ENCODE data around the gene VAPB. TPM values are rescaled to one million over a fixed set of nuclear protein-coding genes. Genes with fewer than 3 reads are reported as not detected.

Gene VAPB
- polyA plus RNA-seq, 1 donor (not counting 4 experiments of a cell fraction or from before 2014, with no cell fraction given) = 38.0 TPM

DNA sequence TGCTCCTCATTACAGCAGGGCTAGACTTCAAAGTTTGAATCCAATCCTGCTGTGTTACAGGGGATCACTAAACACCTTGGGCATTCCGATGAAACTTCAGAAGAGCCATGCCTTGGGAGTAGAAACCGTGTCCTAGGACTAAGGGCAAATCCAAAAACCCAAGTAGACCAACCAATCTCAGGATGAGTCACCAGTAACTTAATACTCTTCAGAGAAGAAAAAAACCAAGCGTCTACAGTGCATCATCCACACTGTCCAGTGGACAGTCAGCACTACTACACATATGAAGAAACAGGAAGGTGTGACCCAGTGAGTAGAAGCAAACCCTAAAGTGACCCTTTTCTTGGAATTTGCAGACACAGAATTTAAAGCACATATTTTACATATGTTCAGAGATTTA lies 39.5 kb upstream of the VAPB start:
- no peak overlapping the region for H3K4me3 ChIP-seq (ENCODE audit: control insufficient read depth in 2 of 3, extremely low read depth in 1 of 3, insufficient read depth in 2 of 3, low read depth in 1 of 3, low read length in 3 of 3)
- H3K4me1 ChIP-seq (ENCODE audit: control insufficient read depth, extremely low read depth, insufficient read depth, low read length) = peaks cover 5% of the 10 kb centered on the region
- no peak overlapping the region for H2AFZ ChIP-seq (ENCODE audit: control insufficient read depth, low read length)
- FAIRE-seq (no peak), DNase-seq (ENCODE audit: low read depth, low spot score) (no peak)
- no peak overlapping the region for H3K27ac ChIP-seq (ENCODE audit: control insufficient read depth, insufficient read depth, low read length)
- H3K9me3 ChIP-seq (ENCODE audit: control insufficient read depth, low read depth, low read length) = no peaks in the 10 kb centered on the region
- no peaks in the 10 kb centered on the region for H3K27me3 ChIP-seq (ENCODE audit: control insufficient read depth, extremely low read depth, insufficient read depth, low read length)
- TF ChIP-seq EZH2 (IDR thresholded peaks at IDR 0.05; ENCODE audit: low read length) = no peak
- TF ChIP-seq, protein P1, sequence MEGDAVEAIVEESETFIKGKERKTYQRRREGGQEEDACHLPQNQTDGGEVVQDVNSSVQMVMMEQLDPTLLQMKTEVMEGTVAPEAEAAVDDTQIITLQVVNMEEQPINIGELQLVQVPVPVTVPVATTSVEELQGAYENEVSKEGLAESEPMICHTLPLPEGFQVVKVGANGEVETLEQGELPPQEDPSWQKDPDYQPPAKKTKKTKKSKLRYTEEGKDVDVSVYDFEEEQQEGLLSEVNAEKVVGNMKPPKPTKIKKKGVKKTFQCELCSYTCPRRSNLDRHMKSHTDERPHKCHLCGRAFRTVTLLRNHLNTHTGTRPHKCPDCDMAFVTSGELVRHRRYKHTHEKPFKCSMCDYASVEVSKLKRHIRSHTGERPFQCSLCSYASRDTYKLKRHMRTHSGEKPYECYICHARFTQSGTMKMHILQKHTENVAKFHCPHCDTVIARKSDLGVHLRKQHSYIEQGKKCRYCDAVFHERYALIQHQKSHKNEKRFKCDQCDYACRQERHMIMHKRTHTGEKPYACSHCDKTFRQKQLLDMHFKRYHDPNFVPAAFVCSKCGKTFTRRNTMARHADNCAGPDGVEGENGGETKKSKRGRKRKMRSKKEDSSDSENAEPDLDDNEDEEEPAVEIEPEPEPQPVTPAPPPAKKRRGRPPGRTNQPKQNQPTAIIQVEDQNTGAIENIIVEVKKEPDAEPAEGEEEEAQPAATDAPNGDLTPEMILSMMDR (optimal IDR thresholded peaks at IDR 0.05 in 1 of 3, IDR thresholded peaks at IDR 0.05 in 1 of 3, conservative IDR thresholded peaks at IDR 0.05 in 1 of 3; ENCODE audit: extremely low read depth in 1 of 3, insufficient read depth in 2 of 3, low read length in 3 of 3) = no peak
- H3K79me2 ChIP-seq (ENCODE audit: control insufficient read depth, insufficient read depth, low read length) = peaks cover 25% of the 10 kb centered on the region
- dilution Hi-C loops (cut with MboI; ENCODE audit: extremely low pct_ligation_motif_present, low sequenced_read_pairs) = no loop called here
- H4K20me1 ChIP-seq (ENCODE audit: control insufficient read depth, extremely low read depth, insufficient read depth, low read length) = no peaks in the 10 kb centered on the region
- H3K36me3 ChIP-seq (ENCODE audit: control insufficient read depth in 2 of 2, extremely low read depth in 1 of 2, insufficient read depth in 2 of 2, low read length in 2 of 2) = peaks cover 17 to 23% of the 10 kb centered on the region in 2 experiments
- H3K4me2 ChIP-seq (ENCODE audit: control insufficient read depth, extremely low read depth, insufficient read depth, low read depth, low read length) = no peak overlapping the region
- no peaks in the 10 kb centered on the region for H3K9me1 ChIP-seq (ENCODE audit: control insufficient read depth, extremely low read depth, insufficient read depth, low read length)
- no peak overlapping the region for H3K9ac ChIP-seq (ENCODE audit: control insufficient read depth, extremely low read depth, insufficient read depth, low read length)

DNA sequence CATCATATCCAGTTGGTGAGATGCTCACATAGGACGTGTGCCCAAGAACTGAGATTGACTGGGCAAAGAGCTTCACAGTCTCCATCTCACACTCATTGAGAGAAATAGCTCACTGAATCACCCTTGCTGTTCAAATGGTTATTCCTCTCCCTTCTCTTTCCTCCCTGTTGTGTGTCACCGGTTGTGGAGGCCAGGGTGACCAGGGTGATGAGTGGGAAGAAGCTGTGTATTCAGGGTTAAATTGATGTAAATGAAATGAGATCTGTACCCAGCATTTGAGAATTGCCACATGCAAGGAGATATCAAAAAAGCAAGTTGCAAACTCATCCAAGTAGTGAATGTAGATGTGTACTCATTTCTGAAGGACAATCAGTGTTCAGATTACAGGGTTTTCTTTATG lies 36.6 kb upstream of the VAPB start:
- dilution Hi-C loops (cut with MboI; ENCODE audit: extremely low pct_ligation_motif_present, low sequenced_read_pairs) = no loop called here
- H3K27ac ChIP-seq (ENCODE audit: control insufficient read depth, insufficient read depth, low read length) = no peak overlapping the region
- no peak overlapping the region for H3K9ac ChIP-seq (ENCODE audit: control insufficient read depth, extremely low read depth, insufficient read depth, low read length)
- no peak overlapping the region for H2AFZ ChIP-seq (ENCODE audit: control insufficient read depth, low read length)
- H3K27me3 ChIP-seq (ENCODE audit: control insufficient read depth, extremely low read depth, insufficient read depth, low read length) = no peaks in the 10 kb centered on the region
- H3K79me2 ChIP-seq (ENCODE audit: control insufficient read depth, insufficient read depth, low read length) = peaks cover 3% of the 10 kb centered on the region
- FAIRE-seq (no peak), DNase-seq (ENCODE audit: low read depth, low spot score) (no peak)
- peaks cover 15 to 16% of the 10 kb centered on the region in 2 experiments for H3K36me3 ChIP-seq (ENCODE audit: control insufficient read depth in 2 of 2, extremely low read depth in 1 of 2, insufficient read depth in 2 of 2, low read length in 2 of 2)
- no peak overlapping the region for H3K4me3 ChIP-seq (ENCODE audit: control insufficient read depth in 2 of 3, extremely low read depth in 1 of 3, insufficient read depth in 2 of 3, low read depth in 1 of 3, low read length in 3 of 3)
- no peaks in the 10 kb centered on the region for H3K9me1 ChIP-seq (ENCODE audit: control insufficient read depth, extremely low read depth, insufficient read depth, low read length)
- H3K9me3 ChIP-seq (ENCODE audit: control insufficient read depth, low read depth, low read length) = no peaks in the 10 kb centered on the region
- TF ChIP-seq EZH2 (IDR thresholded peaks at IDR 0.05; ENCODE audit: low read length) = no peak
- TF ChIP-seq, protein P1 (optimal IDR thresholded peaks at IDR 0.05 in 1 of 3, IDR thresholded peaks at IDR 0.05 in 1 of 3, conservative IDR thresholded peaks at IDR 0.05 in 1 of 3; ENCODE audit: extremely low read depth in 1 of 3, insufficient read depth in 2 of 3, low read length in 3 of 3) = no peak
- no peaks in the 10 kb centered on the region for H4K20me1 ChIP-seq (ENCODE audit: control insufficient read depth, extremely low read depth, insufficient read depth, low read length)
- no peaks in the 10 kb centered on the region for H3K4me1 ChIP-seq (ENCODE audit: control insufficient read depth, extremely low read depth, insufficient read depth, low read length)
- H3K4me2 ChIP-seq (ENCODE audit: control insufficient read depth, extremely low read depth, insufficient read depth, low read depth, low read length) = no peak overlapping the region
